NCI-H1417 (cell line): ENCODE data around the gene TENM3.

Source experiments
- DNase-seq, 3 experiments: peaks; one replicate each; lab custom pipeline; 2025; lab: John Stamatoyannopoulos, UW

The TENM3 gene

DNA sequence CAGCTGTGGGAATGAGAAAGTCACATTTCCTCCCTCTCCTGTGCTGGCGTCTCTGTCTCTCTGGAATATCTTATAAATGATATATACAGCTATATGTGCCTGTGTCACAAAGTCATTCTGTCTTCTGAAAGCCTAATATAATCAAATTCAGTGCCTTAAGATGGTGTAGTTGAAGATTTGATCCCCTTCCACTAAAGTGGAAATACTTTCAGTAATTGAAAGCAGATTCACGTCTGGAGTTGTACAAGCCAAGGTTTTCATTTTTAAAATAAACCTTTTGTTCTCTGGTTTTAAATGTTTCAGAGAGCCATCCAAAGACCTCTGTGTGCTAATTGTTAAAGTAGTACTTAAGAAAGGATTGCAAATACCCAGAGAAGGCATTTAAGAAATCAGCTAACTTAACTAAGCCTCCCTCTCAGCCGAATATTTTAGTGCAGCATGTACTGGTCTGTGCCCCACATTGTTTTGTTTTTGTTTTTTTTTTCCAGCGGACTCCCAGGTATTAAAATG is 206.8 kb downstream of the TENM3 start:
- DNase-seq = peak in 2 of 3 experiments; percentile 49 to 74

DNA sequence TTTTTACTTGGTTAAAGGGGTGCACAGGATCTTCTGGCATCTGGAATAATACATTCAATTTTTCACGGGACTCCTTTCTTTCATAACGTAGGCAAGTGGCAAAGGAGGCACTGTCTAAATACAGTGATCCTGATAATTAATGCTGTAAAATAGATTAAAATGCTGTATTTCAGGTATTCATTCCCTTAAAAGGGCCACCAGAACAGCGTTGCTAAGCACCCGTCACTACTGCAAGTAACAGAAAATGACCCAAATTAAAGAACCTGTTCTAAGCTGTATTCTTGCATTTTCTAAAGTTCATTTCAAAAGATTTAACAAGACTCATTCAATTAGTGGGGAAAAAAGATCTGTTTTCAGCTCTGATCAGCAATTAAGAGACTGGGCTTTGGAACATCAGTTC is 208.2 kb downstream of the TENM3 start:
- peak in 1 of 3 experiments; percentile 42 for DNase-seq

DNA sequence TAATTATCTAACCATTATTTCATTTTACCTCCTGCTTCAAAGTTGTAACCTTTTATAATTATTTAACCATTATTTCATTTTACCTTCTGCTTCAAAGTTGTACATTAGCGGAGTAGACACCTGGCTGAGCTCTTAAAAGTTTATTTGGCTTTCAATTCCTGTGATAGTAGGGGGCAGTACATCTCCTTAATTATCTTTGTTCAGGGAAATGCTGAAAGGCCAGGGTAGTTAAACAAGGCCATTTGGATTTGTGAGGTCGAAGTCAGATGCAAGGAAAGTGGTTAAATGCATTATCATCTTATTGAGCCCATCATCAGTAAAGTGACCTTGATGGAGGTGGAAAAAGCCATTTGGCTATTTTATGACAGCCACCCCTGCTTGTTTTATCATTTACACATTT is 210.6 kb downstream of the TENM3 start:
- peak; percentile 29 to 87 (median 36) for DNase-seq

DNA sequence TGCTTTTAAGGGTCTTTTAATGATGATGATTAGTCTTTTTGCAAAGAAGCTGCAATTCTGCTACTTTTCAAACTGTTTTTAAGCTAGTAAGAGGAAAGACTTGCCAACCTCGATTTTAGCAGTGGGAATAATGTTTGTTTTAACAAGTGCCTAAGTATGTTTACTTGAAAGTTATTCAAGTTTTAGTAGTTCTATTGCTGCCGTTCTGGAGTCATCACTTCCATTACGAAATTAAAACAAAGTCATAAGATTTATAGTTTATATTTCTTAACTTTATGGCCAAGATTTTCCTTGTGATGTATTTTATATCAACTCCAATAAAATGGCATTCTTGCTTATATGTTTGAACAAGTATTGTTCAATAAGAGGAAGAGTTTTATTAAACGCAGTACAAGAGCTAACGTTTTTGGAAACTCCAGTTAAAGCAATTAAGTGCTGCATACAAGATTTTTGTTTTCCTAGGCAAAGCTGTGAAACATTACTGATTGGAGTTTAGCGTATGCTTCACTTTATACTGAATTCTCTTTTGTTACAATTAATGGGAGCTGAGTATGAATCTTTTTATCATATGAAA is 211.3 kb downstream of the TENM3 start:
- peak in 1 of 3 experiments; percentile 44 for DNase-seq

DNA sequence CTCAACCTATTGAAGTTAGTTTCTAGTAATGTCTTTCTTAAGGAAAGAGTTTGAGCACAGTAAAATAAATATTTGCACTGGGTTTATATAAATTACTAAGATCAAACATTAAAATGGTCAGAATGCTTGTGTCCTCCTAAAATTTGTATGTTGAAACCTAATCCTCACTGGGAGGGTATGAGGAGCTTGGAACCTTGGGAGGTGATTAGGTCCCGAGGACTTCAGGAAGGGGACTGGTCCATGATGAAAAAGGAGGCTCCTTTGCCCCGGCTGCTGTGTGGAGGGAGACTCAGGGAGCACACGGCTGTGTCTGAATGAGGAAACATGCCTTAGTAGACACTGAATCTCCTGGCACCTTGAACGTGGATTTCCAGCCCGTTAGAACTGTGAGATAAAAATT is 221.9 kb downstream of the TENM3 start:
- DNase-seq = no peak

DNA sequence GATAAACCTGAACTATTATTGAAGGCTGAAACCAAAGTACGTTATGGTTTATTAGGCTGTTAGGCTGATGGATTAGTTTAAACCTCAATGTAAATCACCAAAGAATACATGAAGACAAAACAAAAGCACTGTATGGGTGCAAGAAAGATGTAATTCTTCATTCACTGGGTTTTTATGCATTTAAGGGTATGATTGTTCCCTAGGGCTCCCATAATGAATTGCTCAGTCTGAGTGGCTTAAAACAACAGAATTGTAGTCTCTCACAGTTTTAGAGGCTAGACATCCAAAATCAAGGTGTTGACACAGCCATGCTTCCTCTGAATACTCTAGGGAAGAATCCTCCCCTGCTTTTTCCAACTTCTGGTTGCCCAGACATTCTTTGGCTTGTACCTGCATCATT is 222.8 kb downstream of the TENM3 start:
- peak in 1 of 3 experiments; percentile 5 for DNase-seq

DNA sequence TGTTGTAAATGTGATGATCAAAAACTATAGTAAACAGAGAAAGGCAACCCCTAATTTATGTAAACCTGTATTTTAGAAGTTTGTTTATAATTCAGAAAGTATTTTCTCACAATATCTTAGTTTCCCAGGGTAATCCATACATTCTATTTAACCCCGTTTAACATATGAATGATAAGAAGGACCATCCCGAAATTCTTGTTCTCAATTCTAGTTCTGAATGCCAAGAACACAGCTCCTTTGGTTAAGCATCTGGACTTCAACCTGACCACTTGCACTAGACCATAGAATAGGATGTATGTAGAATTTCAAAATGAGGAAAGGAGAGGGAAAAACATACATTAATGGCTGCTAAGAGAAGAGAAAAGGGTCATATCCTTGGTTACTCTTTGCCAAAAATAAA is 227.0 kb downstream of the TENM3 start:
- DNase-seq = no peak

DNA sequence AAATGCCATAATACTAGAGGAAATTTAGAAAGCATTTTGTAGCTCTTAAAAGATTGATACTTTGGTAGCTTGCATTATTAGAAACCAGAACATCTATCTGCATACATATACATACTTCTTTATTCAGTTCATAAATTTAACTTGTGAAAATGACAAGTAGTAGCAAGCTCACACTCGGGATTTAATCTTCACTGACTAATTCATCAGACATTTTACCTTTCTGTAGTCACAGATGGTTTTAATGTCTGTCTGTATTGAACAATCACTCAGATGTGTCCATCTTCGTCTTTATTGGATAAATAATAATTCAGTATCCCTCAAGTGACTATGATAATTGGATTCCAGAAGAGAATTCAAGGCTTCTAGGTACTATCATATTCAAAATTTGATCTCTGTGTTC is 232.3 kb downstream of the TENM3 start:
- DNase-seq = no peak

DNA sequence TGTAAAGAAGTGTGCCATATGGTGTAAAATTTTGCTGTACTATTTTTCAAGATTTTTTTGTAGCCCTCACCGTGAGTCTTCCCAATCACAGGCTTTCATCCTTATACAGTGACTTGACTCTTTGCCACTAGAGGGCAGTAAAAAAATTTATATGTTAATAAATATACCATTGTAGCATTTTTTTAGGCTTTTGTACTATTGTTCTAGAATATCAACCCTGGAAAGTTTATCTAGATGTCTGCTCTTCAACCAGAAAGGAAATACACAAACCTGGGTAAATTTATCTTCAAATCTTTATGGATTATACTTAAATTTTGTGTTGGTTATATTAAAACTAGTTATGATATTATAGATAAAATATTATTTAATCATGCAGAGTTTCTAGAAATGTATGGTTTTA is 235.3 kb downstream of the TENM3 start:
- peak; percentile 18 to 70 (median 55) for DNase-seq

DNA sequence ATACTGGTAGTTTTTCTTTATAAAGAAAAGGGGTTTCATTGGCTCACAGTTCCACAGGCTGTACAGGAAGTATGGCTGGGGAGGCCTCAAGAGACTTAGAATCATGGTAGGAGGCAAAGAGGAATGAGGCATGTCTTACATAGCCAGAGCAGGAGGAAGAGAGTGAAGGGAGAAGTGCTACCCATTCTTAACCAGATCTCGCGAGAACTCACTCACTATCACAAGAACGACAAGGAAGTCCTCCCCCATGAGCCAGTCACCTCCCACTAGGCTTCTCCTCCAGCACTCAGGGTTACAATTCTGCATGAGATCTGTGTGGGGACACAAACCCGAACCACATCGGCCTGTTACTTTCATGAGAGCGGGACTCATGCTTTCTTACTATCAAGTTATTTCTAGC is 240.5 kb downstream of the TENM3 start:
- no peak for DNase-seq

DNA sequence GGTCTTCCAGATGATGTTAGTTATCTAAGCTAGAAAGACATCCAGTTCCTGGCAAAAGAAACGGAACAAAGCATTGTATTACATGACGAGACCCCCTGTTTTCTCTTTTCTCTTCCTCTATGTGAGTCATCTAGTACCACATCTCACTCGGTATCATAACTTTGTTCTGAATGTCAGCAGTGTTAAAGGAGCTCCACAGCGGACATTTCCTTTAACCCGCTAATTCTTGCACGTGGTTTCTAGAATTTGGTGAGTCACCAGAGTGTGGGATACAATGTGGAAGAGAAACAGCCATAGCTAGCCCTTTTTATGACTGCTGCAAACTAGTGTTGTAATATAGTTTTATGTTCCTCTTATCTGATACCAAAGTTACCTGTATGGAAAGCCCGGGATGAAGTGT is 243.7 kb downstream of the TENM3 start:
- DNase-seq = no peak

DNA sequence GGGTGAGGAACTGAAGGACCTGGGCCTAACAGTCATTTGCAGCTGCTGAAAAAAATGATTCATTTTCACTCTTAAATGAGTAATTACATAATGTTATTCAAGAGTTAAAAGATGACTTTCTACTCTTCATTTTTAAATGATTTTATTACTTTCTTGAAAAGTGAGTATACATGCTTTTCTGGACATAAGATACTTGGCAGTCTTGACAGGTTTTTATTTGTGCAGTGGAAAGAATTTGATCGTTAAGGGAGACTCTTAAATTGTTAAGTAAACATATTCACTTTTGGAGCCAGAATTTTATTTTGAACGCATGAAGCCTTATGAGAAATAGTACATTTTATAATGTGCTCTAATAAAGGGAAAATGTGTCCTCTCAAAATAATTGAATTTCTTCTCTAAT is 245.7 kb downstream of the TENM3 start:
- peak in 1 of 3 experiments; percentile 21 for DNase-seq

DNA sequence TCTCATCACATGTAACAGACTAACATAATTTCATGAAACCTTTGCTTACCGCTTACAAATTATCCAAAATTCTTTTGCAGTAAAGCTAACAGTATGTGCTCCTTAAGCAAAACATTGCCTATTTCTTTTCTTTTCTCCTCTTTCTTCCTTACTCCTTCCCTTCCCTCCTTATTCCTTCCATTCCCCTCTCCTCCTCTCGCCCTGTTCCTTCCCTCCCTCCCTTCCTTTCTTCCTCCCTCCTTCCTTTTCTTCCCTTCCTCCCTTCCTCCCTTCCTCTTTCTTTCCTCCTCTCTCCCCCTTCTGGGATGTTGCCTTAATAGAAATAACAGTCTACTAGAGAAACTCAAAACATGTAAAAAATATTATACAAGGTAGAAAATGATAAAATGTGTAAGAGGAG is 246.4 kb downstream of the TENM3 start:
- no peak for DNase-seq

DNA sequence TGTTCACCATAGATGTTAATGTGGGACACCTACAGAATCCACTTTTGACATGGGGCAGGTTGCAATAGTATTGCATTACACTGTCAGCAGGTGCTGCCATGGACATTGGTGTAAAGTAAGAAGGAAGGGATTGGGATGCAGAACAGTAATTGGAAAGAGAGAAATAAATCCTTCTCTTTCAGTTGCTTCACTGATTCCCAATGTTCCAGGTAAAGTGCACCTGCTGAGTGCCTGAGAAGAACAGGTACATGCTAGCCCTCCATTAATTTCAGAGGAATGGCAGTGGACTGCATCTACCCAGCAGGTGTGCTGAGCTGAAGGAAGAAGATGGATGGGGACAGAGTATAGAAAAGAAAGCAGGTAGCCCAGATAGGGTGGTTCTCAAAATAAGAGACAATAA is 248.5 kb downstream of the TENM3 start:
- peak in 2 of 3 experiments; percentile 48 to 71 for DNase-seq

DNA sequence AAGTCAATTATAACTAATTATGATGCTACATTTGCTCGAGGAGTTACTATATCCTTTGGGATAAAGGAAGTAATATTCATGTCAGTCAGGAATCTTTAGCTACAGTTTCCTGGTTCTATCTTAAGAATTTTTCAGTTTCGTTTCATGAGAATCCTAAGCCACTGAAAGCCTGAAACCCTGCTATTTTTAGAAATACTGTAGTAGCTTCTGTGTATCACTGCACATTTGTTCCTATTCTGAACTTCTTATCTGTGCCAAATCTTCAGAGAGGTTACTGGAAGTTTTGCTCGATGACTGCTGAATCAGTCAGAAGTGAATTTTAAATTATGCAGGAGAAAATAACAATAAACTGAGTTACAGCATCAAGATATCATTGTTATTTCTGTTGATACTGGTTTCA is 249.2 kb downstream of the TENM3 start:
- DNase-seq = no peak

DNA sequence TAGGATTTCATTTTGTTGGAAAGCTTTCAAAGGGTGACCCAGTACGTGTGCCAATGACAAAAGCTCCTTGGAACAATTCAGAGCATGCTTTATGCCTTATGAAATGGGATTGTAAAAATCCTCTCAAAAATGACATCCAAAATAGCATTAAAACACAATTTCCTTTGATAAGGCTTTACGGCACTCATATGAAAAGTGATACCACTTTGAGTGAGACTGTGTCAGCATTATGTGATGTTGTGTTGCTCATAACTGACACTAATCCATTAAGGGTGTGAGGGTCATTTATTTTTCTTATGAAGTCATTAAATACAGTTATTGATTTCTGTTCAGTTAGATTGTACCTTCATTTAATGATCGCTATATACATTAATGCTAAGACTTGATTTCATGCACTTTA is 250.2 kb downstream of the TENM3 start:
- DNase-seq = peak in 2 of 3 experiments; percentile 11 to 12

DNA sequence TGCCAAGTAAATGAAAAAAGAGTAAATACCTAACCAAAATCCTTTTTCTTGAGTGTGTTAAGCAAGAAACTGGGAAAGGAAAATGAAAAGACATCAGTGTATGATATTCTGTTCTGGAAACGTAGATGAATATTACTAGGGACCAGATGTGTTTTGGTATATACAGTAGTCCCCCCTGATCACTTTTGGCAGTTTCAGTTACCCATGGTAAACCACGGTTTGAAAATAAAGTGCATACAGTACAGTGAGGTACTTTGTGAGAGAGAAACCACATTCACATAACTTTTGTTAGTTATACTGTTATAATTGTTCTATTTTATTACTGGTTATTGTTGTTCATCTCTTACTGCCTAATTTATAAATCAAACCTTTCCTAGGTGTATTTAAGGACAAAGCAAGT is 250.9 kb downstream of the TENM3 start:
- DNase-seq = no peak

DNA sequence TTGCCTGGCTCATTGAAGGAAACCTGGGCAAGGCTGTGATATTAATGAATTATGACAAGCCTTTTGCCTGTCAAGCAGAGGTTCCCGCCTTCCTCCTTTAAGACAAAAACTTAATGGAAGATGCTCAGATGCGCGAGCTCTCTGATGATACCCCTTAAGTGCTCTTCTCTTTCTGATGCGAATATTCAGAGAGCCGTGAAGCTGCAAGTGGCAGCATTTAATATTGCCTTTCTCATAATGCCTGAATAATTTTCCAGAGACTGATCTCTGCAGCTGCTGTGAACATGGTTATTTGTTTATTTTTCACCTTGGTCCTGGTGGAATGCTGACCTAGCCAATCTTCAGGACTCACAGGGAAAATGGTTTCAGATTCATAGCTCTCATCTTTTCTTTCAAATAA is 251.8 kb downstream of the TENM3 start:
- peak; percentile 8 to 88 (median 68) for DNase-seq

DNA sequence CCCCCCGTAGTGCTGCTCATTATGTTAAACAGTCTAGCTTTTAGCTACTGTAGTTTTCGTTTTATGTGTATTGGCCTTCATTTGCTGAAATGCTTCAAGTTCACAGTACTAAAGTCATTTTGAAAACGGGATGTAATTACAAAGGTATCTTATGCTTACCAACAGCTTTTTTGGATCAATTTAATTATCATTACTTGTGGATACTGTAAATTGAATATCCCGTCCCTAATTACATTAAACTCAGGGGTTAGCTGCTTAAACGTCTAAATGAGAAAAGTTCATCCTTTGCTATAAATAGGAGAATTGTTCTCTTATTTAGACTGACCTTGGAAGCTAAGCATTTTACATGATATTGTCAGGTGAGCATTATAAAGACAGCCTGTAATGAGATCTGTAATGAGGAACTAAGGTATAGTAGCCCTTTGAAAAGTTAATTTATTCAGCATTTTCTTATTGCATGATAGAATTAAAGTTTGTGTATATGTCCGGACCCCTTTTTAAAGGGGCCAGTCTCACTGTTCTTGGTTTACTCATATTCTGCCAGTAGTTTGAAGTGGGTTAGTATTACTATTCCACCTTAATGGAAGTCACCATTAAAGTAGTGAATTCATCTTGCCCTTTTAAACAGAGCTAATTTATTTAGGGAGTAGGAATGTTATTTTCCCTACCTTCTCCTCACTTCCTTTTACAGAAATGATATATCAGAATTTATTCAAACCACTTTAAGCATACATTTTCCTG is 252.6 kb downstream of the TENM3 start:
- DNase-seq = peak in 1 of 3 experiments; percentile 36

DNA sequence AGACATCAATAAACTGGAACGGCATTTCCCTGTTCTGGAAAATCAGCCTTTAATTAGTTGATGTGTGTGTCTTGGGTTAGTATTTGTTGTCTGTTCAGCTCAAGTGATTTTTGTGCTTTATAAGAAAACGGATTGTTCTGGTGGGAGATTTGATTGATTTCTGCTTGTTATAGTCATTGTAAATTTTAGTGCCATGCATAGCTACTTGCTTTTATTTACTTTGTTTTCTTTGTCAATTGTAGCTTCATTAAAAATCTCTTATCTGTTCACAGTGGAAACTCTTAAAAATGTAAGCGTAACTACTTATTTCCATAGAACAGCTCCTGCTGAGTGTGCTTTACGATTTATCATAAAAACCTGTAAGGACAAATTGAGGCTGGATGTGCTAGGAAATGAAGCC is 253.2 kb downstream of the TENM3 start:
- peak in 1 of 3 experiments; percentile 45 for DNase-seq

DNA sequence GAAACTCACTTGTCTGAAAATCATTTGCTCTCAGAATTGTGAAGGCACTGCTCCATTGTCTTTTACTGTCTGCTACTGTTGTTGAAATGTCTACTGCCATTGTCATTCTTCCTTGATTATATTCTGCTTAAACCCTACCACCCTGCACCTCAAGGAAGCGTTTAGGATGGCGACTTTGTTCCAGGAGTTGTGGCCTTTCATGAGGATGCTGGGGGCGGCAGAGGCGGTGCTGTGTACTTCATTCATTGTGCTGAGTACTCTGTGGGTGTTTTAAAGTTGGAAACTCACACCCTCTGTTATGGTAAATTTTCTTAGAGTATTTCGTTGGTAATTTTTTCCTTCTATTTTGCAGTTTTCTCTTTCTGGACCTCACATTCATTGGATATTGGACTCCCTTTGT is 258.9 kb downstream of the TENM3 start:
- no peak for DNase-seq

DNA sequence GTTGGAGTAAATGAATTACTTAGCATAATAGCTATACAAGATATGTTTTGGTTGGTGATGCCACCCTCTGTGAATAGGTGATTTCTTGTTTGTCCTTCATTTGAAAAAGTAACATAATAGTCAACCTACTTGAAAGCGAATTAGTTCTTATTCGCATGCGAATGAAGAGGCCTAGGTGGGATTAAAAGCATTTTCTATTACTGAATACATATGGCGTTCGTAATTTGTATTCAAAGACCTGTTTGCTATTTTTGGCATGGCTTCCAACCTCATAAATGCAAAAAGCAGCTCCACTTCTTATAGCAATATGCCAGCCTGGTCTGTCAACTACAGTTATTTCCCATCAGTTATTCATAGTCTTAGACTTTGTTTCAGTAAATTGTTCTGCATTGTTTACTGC is 261.3 kb downstream of the TENM3 start:
- DNase-seq = no peak

DNA sequence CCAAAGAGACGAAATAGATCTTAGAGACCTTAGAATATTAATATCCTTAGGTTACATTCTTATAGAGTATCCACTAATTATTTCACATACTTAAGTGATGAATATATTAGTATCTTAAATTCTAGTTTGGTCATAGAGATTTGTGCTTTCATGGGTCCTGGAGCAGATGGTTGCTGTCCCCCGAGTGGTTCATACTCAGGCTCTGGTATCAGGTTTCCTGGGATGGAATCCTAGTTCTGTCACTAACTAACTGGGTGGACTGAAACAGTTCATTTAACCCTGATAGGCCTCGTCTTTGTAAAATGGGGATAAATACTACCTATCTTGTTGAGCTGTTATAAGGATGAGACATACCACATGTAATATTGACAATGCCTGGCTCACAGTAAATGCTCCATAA is 264.6 kb downstream of the TENM3 start:
- DNase-seq = no peak

DNA sequence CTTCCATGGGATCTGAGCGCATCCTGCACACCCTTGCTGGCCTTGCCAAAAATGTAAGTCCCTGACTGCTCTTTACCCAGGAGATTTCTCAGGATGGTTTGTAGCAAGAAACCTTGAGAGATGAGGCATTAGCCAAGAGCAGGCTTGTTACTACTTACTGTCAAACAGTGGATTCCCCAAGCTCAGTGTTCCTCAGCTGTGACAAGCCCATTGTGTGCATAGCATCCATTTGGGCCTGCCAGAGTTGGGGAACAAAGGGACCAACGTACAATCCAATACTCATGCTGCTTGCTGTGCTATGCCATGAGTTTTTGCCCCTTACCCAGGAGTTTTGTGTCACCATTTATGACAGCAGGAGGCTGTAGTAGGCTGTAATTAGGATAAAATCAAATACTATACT is 267.6 kb downstream of the TENM3 start:
- peak in 2 of 3 experiments; percentile 10 to 68 for DNase-seq
